ENCODE measurements around the gene CHSY1.

GRCh38 chr15:101209285-101209845 lies 42.5 kb downstream of the CHSY1 start:
- TF ChIP-seq POLR2AphosphoS5 (IDR thresholded peaks at IDR 0.05; ENCODE audit: insufficient read depth in 1 of 2, low read depth in 1 of 2) (no peak), POLR2A (IDR thresholded peaks at IDR 0.05) (no peak)
- TF ChIP-seq, protein P1, sequence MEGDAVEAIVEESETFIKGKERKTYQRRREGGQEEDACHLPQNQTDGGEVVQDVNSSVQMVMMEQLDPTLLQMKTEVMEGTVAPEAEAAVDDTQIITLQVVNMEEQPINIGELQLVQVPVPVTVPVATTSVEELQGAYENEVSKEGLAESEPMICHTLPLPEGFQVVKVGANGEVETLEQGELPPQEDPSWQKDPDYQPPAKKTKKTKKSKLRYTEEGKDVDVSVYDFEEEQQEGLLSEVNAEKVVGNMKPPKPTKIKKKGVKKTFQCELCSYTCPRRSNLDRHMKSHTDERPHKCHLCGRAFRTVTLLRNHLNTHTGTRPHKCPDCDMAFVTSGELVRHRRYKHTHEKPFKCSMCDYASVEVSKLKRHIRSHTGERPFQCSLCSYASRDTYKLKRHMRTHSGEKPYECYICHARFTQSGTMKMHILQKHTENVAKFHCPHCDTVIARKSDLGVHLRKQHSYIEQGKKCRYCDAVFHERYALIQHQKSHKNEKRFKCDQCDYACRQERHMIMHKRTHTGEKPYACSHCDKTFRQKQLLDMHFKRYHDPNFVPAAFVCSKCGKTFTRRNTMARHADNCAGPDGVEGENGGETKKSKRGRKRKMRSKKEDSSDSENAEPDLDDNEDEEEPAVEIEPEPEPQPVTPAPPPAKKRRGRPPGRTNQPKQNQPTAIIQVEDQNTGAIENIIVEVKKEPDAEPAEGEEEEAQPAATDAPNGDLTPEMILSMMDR (IDR thresholded peaks at IDR 0.05): no peak
